ENCODE results near the gene RNU5D-1. TPM values are rescaled to one million over a fixed set of nuclear protein-coding genes. Genes with fewer than 3 reads are reported as not detected.

RNU5D-1 gene
- polyA plus RNA-seq, 1 experiment = not detected

- POLR2A ChIA-PET = no interaction called here
Measured at GRCh38 chr1:44685218-44685617, 45.8 kb downstream of the RNU5D-1 start.

GRCh38 chr1:44684525-44684924 lies 46.4 kb downstream of the RNU5D-1 start:
- no peaks in the 10 kb centered on the region for H3K36me3 ChIP-seq (ENCODE audit: control insufficient read depth, insufficient read depth, low read length)
- no peak overlapping the region for H3K4me3 ChIP-seq (ENCODE audit: low read depth, low read length)
- DNase-seq (ENCODE audit: low read depth) = no peak
- TF ChIP-seq CTCF (IDR thresholded peaks at IDR 0.05; ENCODE audit: insufficient read depth, low read depth, low read length) = no peak
- H3K27me3 ChIP-seq (ENCODE audit: control insufficient read depth, insufficient read depth, low read length) = peaks cover 3% of the 10 kb centered on the region
- ChIA-PET CTCF (no interaction called here), POLR2A (no interaction called here)

More at GRCh38 chr1:44685218-44685617, 45.8 kb downstream of the RNU5D-1 start:
- Histone ChIP-seq H3K36me3 (ENCODE audit: control insufficient read depth, insufficient read depth, low read length) (no peaks in the 10 kb centered on the region), H3K4me3 (ENCODE audit: low read depth, low read length) (no peak overlapping the region), H3K27me3 (ENCODE audit: control insufficient read depth, insufficient read depth, low read length) (peaks cover 3% of the 10 kb centered on the region)
- no peak for DNase-seq (ENCODE audit: low read depth)
- TF ChIP-seq CTCF (IDR thresholded peaks at IDR 0.05; ENCODE audit: insufficient read depth, low read depth, low read length) = no peak
- CTCF ChIA-PET = no interaction called here

- no peak for DNase-seq (ENCODE audit: low read depth)
- ChIA-PET CTCF (no interaction called here), POLR2A (no interaction called here)
- peaks cover 3% of the 10 kb centered on the region for H3K27me3 ChIP-seq (ENCODE audit: control insufficient read depth, insufficient read depth, low read length)
- no peak overlapping the region for H3K4me3 ChIP-seq (ENCODE audit: low read depth, low read length)
- TF ChIP-seq CTCF (IDR thresholded peaks at IDR 0.05; ENCODE audit: insufficient read depth, low read depth, low read length) = no peak
- H3K36me3 ChIP-seq (ENCODE audit: control insufficient read depth, insufficient read depth, low read length) = no peaks in the 10 kb centered on the region
Measured at GRCh38 chr1:44682883-44683265, 48.1 kb downstream of the RNU5D-1 start.

- CTCF ChIA-PET = interaction anchor here (0.9 to 1.8 kb wide), 2 partner anchors 27 to 29 kb away, joined by 3 to 6 read pairs; no protein-coding TSS in a partner anchor
- H3K36me3 ChIP-seq (ENCODE audit: control insufficient read depth, insufficient read depth, low read length) = no peaks in the 10 kb centered on the region
- POLR2A ChIA-PET = no interaction called here
- H3K4me3 ChIP-seq (ENCODE audit: low read depth, low read length) = no peak overlapping the region
- TF ChIP-seq CTCF (IDR thresholded peaks at IDR 0.05; ENCODE audit: insufficient read depth, low read depth, low read length) = no peak
- DNase-seq (ENCODE audit: low read depth) = no peak
- no peaks in the 10 kb centered on the region for H3K27me3 ChIP-seq (ENCODE audit: control insufficient read depth, insufficient read depth, low read length)
Measured at GRCh38 chr1:44681905-44682882, 48.8 kb downstream of the RNU5D-1 start.

Small RNA genes within 50 kb of the gene (small RNA-seq; reads per million reads assigned to genes)
- gene RNU5D-1 (ENCODE audit: insufficient read length, low read depth, low replicate concordance) = 32.4 reads per million, percentile 87 among the genes with 10 or more reads in this experiment
- 14.5 reads per million, percentile 80 among the genes with 10 or more reads in this experiment for gene RNU5F-1 (ENCODE audit: insufficient read length, low read depth, low replicate concordance)
- 18,045 reads per million, percentile 99 among the genes with 10 or more reads in this experiment for gene SNORD38A (ENCODE audit: insufficient read length, low read depth, low replicate concordance)
- not detected for gene SNORD38B (ENCODE audit: insufficient read length, low read depth, low replicate concordance)
- 3.8 reads per million, percentile 50 among the genes with 10 or more reads in this experiment for gene SNORD46 (ENCODE audit: insufficient read length, low read depth, low replicate concordance)
- not detected for gene SNORD55 (ENCODE audit: insufficient read length, low read depth, low replicate concordance)

Other genes with a start within 250 kb of the RNU5D-1 start
- 7.9 and 12.1 TPM in 2 replicates for gene TMEM53, start 56.7 kb downstream of the RNU5D-1 start, polyA plus RNA-seq (2011; rRNA removed)
- gene ARMH1, start 56.5 kb downstream of the RNU5D-1 start, polyA plus RNA-seq (2011; rRNA removed) = 0.71 and 0.86 TPM in 2 replicates
- 30.0 and 35.3 TPM in 2 replicates for gene KIF2C, start 8.7 kb upstream of the RNU5D-1 start, polyA plus RNA-seq (2011; rRNA removed)
- gene RPS8, start 44.4 kb upstream of the RNU5D-1 start, polyA plus RNA-seq (2011; rRNA removed) = 3,104 and 3,306 TPM in 2 replicates
- gene BEST4, start 57.0 kb upstream of the RNU5D-1 start, polyA plus RNA-seq (2011; rRNA removed) = 0.16 and 0.22 TPM in 2 replicates
- 25.9 and 45.9 TPM in 2 replicates for gene PLK3, start 69.2 kb upstream of the RNU5D-1 start, polyA plus RNA-seq (2011; rRNA removed)
- 0.26 TPM in 1 of 2 replicates, not detected in the other for gene DYNLT4, start 76.2 kb upstream of the RNU5D-1 start, polyA plus RNA-seq (2011; rRNA removed)
- 18.0 and 25.7 TPM in 2 replicates for gene BTBD19, start 77.4 kb upstream of the RNU5D-1 start, polyA plus RNA-seq (2011; rRNA removed)
- gene PTCH2, start 112.1 kb upstream of the RNU5D-1 start, polyA plus RNA-seq (2011; rRNA removed) = 0.12 and 0.17 TPM in 2 replicates